ENCODE data around the gene KCNJ9. TPM values are rescaled to one million over a fixed set of nuclear protein-coding genes. Genes with fewer than 3 reads are reported as not detected.
"Not testable (repeated sequence)": the region's sequence is repeated elsewhere in the genome, so short reads cannot be mapped to it uniquely, and the experiment has no call there.

Gene KCNJ9
- not detected in 2 replicates for total RNA-seq

- DNase-seq (ENCODE audit: extremely low read depth, low read depth, low spot score), result no peak
Observed at GRCh38 chr1:160081261-160081936, at the start of gene KCNJ9. TSS of gene KCNJ9 (plus strand) at chr1:160081538. CDS start at chr1:160084031, 2,493 bp downstream.

DNA sequence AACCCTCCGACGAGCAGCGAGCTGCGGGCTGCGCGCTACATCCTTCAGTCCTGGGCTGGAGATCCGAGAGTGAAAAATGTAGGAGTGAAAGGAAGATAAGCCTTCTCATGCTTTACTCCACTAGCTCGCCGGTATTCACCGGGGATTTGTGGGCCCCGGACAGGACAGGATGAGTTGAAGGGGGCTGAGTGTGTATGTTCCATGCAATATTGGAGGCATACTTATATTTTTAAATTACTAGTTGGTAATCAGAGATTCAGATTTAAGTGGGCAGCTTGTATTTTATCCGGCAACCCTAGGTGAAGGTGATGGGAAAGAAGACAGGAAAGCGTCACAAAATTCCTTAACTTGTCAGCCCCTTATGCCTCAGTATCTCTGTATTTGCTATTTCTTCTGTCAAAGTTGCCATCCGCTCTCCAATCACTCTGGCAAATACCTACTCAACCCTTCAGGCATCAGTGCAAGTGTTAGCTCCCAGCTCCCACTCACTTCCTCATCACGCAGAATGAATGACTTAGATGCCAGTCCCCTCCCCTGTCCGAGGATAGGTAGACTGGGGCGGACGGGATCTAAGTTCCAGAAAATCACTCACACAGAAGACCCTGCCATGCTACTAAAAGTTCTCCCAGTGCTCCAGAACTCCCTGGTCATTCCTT lies 49.0 kb upstream of the KCNJ9 start:
- no peak for DNase-seq (ENCODE audit: extremely low read depth, low read depth, low spot score)

DNA sequence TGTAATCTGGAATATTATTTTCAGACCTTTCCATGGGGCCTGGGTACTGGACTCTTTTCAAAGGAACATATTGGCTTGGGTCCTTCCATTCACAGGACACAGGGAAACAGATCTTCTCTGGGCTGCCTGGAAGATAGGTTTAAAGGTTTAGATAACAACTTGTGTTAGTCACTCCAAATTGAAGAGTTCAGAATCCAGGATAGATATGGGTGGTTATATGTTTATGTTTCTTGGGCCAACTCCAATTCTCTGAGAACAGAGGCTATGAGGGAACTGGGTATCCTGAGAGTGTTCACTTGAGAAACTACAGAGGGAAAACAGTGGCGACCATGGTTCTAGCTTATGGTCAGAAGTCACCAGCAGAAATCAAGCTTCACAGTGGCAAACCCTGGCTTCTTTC lies 40.9 kb upstream of the KCNJ9 start:
- no peak for DNase-seq (ENCODE audit: extremely low read depth, low read depth, low spot score)

DNA sequence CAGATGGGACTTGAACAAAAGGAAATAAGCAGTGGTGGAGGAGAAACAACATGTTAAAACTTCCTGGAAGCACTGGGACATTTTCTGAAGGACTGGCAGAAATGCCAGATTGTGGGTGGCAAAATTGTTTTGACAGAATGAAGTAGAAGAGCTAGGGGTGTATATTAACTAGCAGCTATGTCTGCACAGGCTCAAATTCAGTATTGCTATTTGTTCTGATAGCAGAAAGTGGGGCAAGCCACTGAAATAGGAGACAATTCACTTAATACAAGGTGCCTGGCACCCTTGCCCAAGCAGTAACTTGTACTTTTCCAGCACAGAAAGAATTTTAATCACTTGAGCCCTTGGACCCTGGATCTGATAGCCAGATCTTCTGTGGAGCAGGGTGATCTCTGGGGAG lies 37.8 kb upstream of the KCNJ9 start:
- no peak for DNase-seq (ENCODE audit: extremely low read depth, low read depth, low spot score)

DNA sequence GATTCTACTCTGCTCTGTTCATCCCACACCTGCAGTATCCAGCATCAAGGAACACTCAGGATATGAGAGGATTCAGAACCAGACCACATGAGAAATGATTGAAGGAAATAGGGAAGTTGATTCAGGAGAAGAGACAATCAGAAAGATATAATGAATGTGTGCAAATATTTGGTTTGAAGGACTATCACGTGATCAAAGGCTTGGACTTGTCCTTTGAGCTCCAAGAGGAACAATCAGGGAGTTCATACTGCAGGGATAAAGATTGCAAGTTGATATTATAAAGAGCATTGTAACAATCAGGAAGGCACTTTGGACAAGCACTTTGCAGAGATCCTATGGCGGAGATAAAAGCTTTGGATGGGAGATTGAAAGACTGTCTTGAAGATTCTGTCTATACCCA lies 35.7 kb upstream of the KCNJ9 start:
- no peak for DNase-seq (ENCODE audit: extremely low read depth, low read depth, low spot score)

- DNase-seq (ENCODE audit: extremely low read depth, low read depth, low spot score), result no peak
Observed at GRCh38 chr1:160046494-160047110, 34.7 kb upstream of the KCNJ9 start.

- no peak for DNase-seq (ENCODE audit: extremely low read depth, low read depth, low spot score)
Observed at GRCh38 chr1:160047111-160047991, 34.0 kb upstream of the KCNJ9 start.

DNA sequence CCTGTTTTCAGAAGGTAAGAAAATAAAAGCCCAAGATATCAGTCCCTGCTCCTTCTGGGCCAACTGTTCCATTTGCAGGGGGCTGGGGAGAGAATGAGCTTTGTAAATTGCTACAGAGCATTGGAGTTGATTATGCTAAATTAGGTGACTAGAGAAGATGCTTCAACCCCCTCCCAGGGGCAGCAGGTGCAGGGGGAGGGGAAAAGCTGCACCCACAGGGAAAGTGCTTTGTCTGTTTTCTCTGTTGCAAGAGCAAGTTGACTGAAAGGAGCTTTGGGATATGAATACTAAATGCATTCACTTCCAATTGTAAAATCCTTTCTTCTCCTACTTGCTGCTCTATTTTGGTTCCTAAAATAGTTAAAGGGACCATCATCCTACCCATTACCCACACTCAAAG lies 33.0 kb upstream of the KCNJ9 start:
- no peak for DNase-seq (ENCODE audit: extremely low read depth, low read depth, low spot score)

- DNase-seq (ENCODE audit: extremely low read depth, low read depth, low spot score), result no peak
Observed at GRCh38 chr1:160049101-160049500, 32.2 kb upstream of the KCNJ9 start.

DNA sequence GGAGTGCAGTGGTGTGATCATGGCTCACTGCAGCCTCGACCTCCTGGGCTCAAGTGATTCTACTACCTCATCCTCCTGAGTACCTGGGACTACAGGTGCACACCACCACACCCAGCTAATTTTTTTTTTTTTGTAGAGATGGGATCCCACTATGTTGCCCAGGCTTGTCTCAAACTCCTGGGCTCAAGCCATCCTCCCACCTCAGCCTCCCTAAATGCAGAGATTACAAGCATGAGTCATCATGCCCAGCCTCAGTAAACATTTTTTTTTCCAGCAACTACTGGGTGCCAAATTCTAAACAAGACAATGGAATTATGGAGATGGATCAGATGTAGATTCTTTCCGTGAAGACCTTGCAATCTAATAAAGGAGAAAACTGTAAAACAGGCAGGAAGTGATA lies 31.2 kb upstream of the KCNJ9 start:
- not testable (repeated sequence) for DNase-seq (ENCODE audit: extremely low read depth, low read depth, low spot score)

DNA sequence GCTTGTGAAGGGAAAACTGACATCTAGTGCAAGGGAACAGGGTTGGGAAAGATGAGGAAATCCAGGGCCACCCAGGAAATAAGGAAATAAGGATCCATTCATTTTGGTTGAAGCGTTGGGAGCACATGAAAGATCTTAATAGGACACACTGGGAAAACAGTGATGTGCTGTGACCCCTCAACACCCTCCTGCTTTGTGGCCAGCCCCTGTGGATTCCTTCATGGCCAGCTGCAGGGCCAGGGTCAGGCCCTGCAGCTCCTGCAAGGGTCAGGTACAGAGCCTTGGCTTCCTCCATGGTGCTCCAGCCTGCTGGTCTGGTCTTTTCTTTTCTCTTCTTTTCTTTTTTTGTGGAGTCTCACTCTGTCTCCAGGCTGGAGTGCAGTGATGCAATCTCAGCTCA lies 30.7 kb upstream of the KCNJ9 start:
- no peak for DNase-seq (ENCODE audit: extremely low read depth, low read depth, low spot score)

GRCh38 chr1:160052936-160053335 lies 28.4 kb upstream of the KCNJ9 start:
- no peak for DNase-seq (ENCODE audit: extremely low read depth, low read depth, low spot score)

- no peak for DNase-seq (ENCODE audit: extremely low read depth, low read depth, low spot score)
Observed at GRCh38 chr1:160053548-160054365, 27.6 kb upstream of the KCNJ9 start.

DNA sequence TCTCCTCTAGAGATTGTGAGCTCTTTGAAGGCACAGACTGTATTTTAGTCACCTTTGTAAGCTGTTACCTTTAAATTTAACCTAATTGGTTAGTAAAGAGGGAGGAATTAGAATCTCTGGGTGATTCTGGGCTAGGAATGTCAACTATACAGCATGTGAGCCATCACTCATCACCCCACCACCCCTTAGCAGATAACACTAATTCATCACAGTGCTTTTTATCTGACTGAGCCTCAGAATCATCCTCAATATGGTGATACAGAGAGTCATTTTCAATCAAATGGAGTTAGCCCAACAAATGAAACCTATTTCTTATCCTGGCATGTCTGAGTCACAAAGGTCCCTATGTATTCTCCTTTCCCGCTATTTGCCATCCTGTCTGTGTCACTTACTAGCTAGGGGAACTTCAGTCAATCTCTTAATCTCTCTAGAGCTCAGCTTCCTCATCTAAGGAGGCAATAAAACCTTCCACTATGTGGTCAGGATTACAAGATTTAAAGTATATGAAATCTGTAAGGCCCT lies 24.6 kb upstream of the KCNJ9 start:
- DNase-seq (ENCODE audit: extremely low read depth, low read depth, low spot score), result no peak

GRCh38 chr1:160058087-160058486 lies 23.3 kb upstream of the KCNJ9 start:
- DNase-seq (ENCODE audit: extremely low read depth, low read depth, low spot score), result no peak

GRCh38 chr1:160061369-160062229 lies 19.7 kb upstream of the KCNJ9 start:
- no peak for DNase-seq (ENCODE audit: extremely low read depth, low read depth, low spot score)

DNA sequence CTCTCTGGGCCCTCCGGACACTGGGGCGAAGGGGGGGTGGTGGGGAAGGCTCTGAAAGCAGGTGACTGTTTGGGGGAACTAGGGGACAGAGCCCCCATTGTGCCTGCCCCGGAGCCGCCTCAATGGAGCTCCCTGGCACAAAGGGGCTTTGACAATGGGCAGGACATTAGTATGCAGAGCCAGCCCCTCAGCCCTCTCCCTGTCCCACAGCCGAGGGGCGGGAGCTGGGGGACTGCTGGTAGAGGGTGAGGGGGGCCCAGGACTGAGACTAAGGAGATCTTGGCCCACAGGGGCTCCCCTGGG lies 19.2 kb upstream of the KCNJ9 start:
- no peak for DNase-seq (ENCODE audit: extremely low read depth, low read depth, low spot score)

- DNase-seq (ENCODE audit: extremely low read depth, low read depth, low spot score), result no peak
Observed at GRCh38 chr1:160063176-160063575, 18.2 kb upstream of the KCNJ9 start.

DNA sequence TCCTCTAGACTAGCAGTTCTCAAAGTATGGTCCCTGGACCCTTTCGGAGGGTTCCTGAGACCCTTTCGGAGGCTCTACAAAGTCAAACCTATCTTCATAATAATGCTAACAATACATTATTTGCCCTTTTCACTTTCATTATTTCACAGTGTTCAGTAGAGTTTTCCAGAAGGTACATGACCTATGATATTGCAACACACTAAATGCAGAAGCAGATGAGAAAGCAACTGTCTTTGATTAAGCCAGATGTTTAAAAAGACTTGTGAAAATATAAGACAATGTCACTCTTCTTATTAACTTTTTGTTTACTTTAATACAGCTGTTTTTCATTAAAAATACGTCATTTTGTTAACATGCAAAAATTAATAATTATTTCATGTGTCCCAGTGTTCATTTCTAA lies 17.2 kb upstream of the KCNJ9 start:
- DNase-seq (ENCODE audit: extremely low read depth, low read depth, low spot score), result no peak
